DMS53 treated with DMSO at 0.1 percent for 48 hours (cell line): ENCODE measurements around the gene OR51M1.
"Not testable (repeated sequence)": the region's sequence is repeated elsewhere in the genome, so short reads cannot be mapped to it uniquely, and the experiment has no call there.

Experiments
- DNase-seq: peaks from one replicate; lab custom pipeline; 2025; ENCODE audit not compliant: unreplicated experiment; lab: John Stamatoyannopoulos, UW

The OR51M1 gene

GRCh38 chr11:5383576-5383975, at the start of gene OR51M1:
TSS of gene OR51M1 (plus strand) at chr11:5383812. CDS start at chr11:5389399, 5,587 bp downstream.
- no peak for DNase-seq

DNA sequence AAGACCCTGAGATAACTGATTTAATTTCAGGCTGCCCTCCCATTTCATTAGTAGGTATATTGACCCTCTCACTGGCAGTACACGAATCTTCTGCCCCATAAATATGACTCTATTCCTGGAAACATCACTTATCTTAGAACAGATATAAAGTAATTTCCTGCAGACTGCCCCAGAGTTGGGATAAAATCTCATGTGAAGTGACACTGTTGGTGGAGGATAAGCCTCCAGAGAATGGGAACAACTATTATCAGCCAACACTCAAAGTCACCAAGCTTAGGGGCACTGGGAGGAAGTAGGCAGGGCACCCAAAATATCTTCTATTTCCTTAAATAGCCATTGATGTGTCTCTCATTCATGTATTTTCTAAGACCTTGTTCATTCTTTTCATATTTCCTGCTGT, 48.4 kb upstream of the OR51M1 start:
- DNase-seq = no peak

- DNase-seq = no peak
Measured at GRCh38 chr11:5336331-5336730, 47.3 kb upstream of the OR51M1 start.

DNA sequence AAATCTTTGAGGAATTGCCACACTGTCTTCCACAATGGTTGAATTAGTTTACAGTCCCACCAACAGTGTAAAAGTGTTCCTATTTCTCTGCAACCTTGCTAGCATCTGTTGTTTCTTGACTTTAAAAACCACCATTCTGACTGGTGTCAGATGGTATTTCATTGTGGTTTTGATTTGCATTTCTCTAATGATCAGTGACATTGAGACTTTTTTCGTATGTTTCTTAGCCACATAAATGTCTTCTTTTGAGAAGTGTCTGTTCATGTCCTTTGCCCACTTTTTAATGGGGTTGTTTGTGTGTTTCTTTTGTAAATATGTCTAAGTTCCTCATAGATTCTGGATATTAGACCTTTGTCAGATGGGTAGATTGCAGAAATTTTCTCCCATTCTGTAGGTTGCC, 46.4 kb upstream of the OR51M1 start:
- not testable (repeated sequence) for DNase-seq

GRCh38 chr11:5339771-5340322, 43.8 kb upstream of the OR51M1 start:
- DNase-seq = no peak

GRCh38 chr11:5343474-5344335, 39.9 kb upstream of the OR51M1 start, which contains the start of gene OR51B5:
TSS of gene OR51B5 (minus strand) at chr11:5343524. CDS start at chr11:5343524, 0 bp downstream.
- no peak for DNase-seq

GRCh38 chr11:5345831-5346230, 37.8 kb upstream of the OR51M1 start:
- DNase-seq = no peak

- DNase-seq = no peak
Measured at GRCh38 chr11:5348551-5349194, 34.9 kb upstream of the OR51M1 start.

DNA sequence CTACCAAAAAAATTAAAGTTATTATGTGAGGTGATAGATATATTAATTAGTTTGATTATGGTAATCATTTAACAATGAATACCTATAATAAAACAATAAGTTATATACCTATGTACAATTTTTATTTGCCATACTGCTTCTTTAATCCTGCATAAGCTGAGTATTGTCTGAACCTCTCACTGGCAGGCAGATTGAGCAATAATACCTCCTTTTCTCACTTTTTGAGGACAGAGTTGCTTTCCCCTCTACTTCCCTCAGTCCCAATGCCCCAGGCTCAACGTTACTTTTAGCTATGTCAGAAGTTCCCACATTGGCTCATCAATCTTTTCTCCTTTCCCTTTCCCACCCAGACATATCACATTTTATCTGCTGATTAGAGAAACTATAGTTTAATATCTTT, 34.1 kb upstream of the OR51M1 start:
- DNase-seq = no peak

DNA sequence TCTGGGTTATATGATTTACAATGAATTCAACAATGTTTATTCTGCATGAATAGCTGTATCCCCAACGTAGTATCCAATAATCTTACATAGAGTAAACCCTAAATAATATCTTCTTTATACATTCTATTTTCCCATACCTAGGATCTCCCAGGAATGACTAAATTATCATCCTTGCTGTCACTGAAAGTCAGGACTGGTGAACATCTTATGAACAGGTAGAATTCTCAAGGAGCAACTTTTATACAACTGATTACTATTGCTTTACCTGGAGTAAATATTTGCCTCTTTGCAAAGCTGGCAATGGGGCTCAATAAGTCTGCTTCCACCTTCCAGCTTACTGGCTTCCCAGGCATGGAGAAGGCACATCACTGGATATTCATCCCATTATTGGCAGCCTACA, 32.4 kb upstream of the OR51M1 start, which contains the start of gene OR51B6:
Gene OR51B6 (plus strand): TSS at position 301 of the 400 bp plus-strand sequence. CDS start 0 bp downstream, at position 301.
- DNase-seq = no peak

DNA sequence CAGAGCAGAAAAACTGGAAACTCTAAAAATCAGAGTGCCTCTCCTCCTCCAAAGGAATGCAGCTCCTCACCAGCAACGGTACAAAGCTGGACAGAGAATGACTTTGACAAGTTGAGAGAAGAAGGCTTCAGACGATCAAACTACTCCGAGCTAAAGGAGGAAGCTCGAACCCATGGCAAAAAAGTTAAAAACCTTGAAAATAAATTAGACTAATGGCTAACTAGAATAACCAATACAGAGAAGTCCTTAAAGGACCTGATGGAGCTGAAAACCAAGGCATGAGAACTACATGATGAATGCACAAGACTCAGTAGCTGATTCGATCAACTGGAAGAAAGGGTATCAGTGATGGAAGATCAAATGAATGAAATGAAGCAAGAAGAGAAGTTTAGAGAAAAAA, 27.6 kb upstream of the OR51M1 start:
- DNase-seq = not testable (repeated sequence)

GRCh38 chr11:5362017-5362625, 21.5 kb upstream of the OR51M1 start:
- no peak for DNase-seq

DNA sequence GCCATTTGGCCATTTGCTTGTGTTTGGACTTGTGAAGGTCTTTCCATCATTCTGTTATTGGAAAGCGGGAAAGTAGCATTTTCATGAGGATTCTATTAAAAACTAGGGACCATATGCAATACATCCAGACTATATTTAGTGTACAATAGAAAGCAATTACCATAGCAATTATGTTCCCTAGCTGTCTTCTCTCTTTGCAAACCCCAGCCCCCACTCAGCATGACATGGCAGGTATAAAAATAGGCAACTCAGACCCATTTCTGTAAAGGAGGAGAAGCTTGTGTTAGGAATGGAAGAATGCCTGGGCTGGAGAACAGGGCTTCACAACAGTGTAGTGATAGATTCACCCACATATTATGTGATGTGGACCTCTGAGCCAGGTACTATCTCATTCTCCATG, 19.9 kb upstream of the OR51M1 start:
- DNase-seq = no peak

DNA sequence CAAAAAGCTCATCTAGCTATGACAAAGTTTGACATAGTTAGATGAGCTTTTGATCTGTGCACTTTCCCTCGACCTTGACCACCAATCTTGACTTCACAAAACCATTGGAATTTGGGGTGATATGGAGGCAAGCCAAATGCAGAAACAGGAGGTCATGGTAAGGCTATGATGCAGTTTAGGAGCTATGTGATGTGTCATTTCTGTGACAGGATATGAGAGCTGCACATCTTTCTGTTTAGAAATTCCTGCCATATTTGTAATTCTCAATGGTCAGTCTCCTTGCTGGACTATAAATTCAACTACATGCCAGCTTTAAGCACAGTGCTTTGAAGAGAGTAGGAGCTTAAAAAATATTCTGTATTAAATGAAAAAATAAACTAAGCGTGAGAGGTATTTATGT, 19.4 kb upstream of the OR51M1 start:
- DNase-seq = no peak

- DNase-seq = not testable (repeated sequence)
Measured at GRCh38 chr11:5366365-5366764, 17.2 kb upstream of the OR51M1 start.

DNA sequence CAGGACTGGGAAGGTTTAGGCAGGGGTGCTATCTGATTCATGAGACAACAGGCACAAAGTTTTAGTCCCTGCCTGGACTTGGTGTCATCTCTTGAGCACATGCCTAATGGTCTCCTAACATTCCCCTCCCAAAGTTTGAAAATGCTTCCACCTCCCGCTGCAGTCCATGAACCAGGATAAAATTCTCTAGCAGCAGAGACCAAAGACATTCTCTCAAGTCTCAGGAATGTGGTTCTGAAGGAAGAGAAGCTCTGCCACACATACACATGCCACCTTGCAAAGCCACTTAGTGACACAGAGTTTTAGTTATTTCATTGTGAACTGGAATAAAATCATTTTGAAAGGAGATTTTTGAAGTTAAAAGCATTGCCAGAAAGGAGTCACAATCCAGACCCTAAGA, 16.8 kb upstream of the OR51M1 start:
- no peak for DNase-seq

DNA sequence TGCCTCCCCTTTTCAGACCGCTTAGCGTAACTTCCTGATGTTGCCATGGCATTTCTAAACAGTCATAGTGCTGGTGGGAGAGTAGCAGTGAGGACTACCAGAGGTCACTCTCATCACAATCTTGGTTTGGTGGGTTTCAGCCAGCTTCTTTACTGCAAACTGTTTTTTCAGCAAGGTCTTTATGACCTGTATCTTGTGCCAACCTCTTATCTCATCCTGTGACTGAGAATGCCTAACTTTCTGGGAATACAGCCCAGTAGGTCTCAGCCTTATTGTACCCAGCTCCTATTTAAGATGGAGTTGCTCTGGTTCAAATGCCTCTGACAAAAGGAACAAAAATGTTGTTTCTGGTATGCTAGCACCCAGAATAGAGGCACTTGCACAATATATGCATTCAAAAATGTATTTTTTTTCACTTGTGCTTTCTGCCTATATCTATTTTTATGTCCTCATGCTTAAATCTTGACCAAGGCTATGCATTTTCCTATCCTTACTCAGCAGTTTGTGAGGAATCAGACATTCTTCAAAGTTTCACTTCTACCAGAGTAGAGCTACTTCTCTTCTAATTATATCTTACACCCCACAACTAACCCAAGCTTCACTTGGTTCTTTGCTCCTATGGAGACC, 16.1 kb upstream of the OR51M1 start:
- no peak for DNase-seq

GRCh38 chr11:5368502-5369043, 15.0 kb upstream of the OR51M1 start:
- DNase-seq = no peak

DNA sequence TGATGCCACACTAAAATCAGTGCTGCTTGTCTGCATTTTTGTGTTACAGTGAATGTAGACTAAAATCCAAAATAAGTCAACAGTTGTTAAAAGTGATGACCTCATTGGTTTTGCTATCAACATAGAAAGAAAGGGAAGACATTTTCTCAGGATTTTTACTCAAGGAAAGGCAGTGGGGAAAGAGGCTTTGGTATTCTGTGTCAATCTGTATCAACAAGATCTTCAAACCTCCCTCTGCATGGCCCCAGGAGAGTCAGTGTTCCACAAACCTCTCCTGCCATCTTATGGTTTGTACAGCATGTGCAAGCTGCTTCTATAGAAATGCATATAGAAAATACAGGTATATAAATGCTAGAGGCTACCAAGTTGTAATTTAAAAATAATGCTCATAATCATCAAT, 13.8 kb upstream of the OR51M1 start:
- DNase-seq = no peak

GRCh38 chr11:5380740-5381342, 2.8 kb upstream of the OR51M1 start:
- DNase-seq = peak; percentile 60
